HG02840 (cell line): ENCODE results near the gene ZNF281.

Source experiments
- ATAC-seq: cut with Tn5 transposase; IDR thresholded peaks from one replicate; pipeline ENCODE4 v1.9.1; 2021; ENCODE audit warnings: mild to moderate bottlenecking, moderate library complexity, moderate number of reproducible peaks; ENCODE audit not compliant: unreplicated experiment, low FRiP score

ZNF281 gene

DNA sequence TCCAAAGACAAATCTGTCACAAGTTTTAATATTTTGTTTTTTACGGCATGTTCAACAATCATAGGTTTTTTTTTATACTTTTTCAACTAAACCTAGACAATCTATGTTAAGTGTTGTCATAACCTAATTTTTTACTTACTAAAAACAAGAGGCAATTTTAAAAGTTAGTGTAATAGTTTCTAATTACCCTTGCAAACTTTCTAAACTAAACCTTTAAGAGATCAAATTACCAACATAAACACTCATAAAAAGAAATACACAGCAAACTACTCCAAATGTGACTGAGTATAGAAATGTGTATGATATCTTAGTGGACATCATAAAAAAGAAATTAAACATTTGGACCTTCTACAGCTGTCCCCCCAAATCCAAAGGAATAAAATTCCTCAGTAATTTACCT lies 10.0 kb downstream of the ZNF281 start:
- ATAC-seq = no peak

DNA sequence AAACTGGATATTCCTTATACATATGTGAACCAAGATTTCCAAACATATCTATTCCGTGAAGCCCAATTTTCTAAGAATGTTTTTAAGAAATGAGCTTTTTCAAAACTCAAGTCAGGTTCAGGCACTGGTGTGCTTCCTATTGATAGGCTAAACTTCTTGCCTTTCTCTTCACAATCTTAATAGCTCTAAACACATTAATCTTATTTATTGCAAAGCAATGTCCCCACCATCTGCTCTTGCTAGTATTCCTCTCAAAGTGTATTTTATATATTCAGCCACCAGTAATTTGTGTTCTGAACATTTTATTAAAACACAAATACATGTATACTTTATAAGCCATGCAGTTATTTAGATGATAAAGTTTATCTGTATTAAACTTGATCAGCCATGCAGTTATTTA lies 11.5 kb downstream of the ZNF281 start:
- ATAC-seq = no peak

DNA sequence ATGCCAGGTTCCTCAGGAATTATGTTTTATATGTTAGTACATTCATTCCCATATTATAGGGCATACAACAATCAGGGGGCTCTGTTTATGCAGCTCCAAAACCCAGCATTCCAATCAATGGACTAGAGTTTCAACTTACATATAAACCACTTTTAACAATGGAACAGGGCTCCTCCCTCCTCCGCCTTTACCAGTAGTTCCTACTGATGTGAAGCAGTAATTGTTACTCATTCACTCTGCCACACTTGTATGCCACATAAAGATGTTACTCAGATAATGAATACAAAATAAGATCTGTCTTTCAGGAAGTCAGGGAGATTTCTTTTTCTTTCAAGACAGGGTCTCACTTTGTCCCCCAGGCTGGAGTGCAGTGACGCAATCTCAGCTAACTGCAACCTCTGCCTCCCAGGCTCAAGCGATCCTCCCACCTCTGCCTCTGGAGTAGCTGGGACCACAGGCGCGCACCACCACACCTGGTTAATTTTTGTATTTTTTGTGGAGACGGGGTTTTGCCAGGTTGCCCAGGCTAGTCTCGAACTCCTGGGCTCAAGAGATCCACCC lies 17.1 kb downstream of the ZNF281 start:
- ATAC-seq = no peak

DNA sequence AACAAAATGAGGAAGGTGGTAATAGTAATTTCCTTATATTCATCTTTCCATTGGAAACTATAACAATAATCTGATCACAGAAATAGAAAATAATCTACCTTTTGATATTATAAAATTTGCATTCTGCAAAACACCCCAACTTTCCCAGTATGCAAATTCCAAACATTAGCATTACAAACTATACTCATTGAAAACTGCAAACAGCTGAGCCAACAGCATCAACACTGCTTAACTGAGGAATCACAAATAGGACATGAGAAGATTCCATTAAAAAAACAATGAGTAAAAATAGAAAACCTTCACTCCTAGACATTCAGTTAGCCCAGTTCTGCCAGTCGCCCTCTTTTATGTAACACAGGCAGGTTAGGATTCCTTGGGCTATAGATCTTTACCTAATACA lies 18.1 kb downstream of the ZNF281 start:
- ATAC-seq = no peak

DNA sequence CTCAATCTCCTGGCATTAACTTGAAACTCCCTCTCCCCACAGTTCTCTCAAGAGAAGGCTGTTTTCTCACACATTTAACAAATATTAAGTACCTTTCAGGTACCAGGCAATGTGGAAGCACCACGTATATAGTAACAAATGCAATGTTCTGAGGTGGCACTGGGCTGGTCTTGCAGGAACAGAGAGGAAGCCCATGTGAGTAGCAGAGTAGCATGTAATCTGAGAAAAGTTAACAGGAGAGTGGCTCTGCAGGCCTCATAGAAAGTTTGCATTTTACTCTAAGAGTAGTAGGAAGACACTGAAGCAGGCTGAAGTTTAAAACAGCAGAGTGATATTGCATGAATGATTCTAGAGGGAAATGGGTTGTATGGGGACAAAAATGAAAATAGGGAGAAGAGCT lies 21.0 kb downstream of the ZNF281 start:
- no peak for ATAC-seq

DNA sequence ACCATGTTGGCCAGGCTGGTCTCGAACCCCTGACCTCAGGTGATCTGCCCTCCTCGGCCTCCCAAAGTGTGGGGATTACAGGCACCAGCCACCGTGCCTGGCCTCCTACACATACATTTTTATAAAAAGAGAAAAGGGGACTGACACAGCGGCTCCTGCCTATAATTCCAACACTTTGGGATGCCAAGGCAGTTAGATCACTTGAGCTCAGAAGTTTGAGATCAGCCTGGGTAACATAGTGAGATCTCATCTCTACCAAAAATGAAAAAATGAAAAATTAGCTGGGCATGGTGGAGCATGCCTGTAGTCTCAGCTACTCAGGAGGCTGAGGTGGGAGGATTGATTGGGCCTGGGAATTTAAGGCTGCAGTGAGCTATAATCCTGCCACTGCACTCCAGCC lies 23.4 kb downstream of the ZNF281 start:
- ATAC-seq = no peak

DNA sequence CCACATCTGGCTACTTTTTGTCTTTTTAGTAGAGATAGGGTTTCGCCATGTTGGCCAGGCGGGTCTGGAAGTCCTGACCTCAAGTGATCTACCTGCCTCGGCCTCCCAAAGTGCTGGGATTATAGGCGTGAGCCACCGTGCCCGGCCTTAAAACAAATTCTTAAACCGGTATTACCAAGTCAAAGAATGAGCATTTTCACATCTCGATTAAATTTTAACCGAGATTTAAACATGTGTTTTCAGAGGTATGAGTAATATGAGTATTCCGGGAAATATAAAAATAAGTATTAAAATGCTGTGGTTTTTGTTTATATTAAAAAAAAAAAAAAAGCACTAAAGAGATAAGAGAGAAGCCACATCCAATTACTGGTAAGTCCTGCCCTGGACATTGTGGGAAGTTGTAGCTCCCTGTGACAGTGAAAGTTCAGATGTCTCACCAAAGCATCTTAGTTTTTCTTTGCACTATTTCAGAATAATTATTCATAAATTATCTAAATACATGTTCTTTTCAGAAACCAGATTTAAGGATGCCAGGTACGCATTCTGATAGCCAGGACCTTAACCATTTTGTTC lies 24.9 kb downstream of the ZNF281 start:
- ATAC-seq = no peak

DNA sequence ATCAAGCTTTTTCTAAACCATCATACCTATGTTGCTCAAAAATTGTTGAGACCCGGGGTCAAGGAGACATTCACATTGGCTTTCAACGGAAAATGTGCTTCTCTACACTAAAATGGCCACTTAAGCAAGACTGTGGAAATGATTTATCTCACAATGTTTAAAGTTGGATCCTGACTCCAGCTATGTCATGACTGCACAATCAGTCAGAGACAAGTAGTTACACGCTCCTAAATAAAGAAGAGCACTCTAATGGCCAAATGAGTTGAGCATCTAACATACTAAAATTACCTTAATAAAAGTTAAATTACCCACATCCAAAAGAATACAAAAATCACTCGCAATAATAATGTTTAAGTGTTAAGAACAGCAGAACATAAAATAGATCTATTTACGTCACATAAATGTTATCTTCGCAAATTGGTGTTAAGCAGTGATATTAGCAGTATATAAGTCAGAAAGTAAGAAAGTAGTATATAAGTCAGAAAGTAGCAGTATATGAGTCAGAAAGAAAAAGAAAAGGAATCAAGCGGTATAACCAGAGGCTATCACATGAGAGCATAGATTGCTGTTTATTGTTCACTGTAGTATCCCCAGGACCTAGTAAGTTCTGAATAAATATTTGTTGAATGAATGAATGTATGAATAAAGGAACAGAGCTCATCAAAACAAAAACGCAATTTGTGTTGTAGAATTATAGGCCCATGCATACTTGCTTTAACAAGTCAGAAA lies 28.4 kb downstream of the ZNF281 start:
- ATAC-seq = no peak

DNA sequence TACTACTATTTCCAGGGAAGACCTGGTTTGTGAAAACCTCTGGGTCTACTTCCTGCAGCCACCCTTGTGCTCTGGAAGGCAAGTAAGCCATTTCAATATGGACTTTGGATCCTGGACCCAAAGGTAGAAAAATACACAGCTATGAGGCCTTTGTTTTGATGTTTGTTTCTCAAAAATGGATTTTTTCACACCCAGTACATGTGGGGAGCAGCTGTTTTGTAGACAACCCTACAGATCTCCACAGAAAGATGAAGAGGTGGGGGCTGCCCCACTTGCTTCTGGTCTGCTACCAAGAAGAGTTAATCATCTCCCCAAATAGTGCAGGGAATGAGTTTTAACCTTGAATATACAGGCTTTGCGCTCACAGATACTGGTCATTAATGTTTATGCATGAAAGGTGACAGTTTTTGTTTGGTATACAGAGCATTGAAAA lies 29.2 kb downstream of the ZNF281 start:
- ATAC-seq = peak; percentile 62

DNA sequence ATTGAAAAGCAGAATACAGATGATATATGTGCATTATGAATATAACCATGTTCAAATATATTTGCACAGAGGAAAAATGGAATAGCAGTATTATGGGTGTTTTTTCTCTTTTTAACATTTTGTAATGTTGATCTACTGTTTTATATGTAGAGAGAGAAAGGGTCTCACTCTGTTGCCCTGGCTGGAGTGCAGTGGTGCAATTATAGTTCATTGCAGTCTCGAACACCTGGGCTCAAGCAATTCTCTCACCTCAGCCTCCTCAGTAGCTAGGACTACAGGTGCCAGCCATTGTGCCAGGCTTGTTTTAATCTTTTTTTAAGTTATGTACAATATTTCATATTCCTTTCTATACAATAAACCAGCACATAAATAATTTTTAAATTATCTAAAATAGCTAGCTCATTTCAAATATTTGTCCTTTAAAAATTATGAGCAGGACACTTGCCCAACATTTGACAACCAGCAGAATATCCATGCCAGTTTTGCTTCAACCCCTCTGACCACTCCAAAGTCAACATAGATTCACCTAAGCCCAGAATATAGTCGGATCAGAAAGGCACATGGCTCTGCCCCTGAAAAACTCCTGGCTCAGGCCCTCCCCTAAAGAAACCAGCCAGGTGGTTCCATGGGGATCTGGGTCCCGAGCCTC lies 29.8 kb downstream of the ZNF281 start:
- no peak for ATAC-seq

DNA sequence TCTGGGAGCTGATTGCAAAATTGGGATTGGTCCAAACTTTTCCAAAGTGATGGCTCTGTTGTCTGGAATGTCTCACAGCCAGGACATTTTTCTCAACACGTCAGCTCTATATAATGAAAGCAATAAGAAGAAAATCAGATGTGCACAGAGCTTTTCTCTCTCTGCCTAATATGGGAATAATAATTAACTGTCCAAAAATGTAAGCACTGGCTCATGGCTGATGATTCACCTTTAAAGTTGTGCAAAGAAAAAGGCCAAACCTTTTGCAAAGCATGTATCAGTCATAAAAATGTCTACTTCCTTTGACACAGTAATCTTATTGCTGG lies 30.4 kb downstream of the ZNF281 start:
- no peak for ATAC-seq

DNA sequence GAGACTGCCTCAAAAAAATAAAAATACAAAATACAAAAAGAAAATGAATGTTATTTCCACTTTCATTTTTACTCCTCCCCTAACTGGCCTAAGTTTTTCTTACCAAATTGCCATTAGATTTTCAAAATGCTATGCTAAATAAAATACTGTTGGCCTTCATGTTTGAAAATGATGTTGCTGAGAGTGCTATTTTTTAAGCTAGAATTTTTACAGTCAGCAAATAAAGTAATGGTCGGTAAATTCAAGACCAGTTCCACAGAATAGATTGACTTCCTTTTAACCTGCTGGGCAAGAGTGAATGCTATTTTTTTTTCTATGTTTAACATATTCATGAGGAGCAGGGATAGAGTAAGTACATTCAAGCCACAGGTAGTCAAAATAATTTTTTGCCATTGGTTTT lies 31.7 kb downstream of the ZNF281 start:
- ATAC-seq = no peak

DNA sequence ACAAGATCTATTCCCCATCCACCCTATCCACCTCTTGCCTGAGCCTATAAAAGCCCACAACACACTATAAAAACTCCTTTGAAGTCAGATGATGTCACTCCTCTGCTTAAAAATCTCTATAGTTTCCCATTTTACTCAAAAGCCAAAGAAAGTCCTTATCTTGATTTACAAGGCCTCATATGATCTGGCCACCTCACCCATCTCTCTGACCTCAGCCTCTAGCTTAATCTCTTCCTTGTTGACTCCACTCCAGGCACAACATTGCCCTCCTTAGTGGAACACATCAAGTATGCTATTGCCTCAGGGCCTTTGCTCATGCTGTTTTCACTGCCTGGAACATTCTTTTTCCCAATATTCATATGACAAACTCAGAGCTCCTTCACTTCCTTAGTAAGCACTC lies 33.3 kb downstream of the ZNF281 start:
- ATAC-seq = no peak

DNA sequence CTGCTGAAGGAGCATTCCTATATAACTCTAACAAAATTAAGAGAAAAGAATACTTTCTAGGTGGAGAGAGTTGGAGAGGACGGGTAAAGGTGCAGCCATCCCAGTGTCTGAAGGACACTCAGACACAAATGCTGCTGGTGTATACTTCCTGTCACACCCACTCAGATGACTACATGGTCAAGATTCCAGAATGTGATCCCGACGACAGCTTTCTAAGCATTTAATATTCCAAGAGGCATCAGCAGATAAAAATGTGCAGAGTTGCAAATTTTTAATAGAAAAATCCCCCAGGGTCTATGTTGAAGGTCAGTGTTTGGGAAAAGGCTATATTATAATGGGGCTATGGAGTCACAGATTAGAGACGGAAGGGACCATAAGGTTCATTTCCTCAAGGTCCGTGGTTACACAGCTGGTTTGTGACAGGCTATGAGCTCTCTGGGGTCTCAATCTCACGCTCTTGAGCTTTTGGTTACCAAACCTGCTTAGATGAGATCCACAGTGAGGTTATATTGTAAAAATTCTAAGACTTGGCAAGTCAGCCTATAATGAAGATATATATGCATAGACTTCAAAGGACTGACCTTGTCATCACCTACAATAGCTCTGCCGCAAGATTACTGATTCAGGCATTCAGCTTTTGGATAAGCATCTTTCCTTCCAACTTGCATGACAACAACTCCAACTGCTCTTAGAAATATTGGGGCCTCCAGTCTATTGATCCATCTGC lies 35.1 kb downstream of the ZNF281 start:
- no peak for ATAC-seq

DNA sequence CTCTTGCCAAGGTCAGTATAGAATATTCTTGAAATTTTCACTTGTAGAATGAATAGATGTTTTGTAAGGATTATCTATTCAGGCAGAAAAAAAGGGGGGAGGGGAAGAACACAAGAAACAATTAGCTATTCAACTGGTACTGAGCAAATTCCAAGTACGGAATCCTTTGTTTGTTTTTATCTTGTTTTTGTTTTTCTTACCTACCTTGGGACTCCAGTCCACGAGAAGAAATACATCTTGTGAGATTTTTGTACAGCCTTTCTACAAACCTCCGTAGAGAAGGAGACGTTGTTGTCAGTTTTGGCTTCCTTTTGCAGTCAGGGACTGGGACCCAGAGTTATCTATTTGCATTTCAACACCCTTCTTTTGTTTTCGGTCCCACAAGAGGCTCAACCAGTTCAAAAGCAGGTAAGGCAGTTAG lies 36.0 kb downstream of the ZNF281 start:
- ATAC-seq = no peak

DNA sequence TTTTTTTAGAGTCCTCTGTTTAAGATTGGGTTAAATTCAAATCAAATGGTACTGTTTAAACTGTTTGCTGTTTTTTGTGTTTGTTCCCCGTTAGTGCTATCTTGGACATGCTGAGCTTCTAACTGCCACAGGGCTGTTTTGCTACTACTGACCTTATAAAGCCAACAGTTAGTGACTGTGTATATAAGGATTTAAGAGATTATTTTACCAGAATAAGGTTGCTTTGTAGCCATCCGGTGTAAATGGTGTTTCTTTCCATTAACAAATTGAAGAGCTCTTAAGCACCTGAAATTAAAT lies 37.0 kb downstream of the ZNF281 start:
- ATAC-seq = no peak

DNA sequence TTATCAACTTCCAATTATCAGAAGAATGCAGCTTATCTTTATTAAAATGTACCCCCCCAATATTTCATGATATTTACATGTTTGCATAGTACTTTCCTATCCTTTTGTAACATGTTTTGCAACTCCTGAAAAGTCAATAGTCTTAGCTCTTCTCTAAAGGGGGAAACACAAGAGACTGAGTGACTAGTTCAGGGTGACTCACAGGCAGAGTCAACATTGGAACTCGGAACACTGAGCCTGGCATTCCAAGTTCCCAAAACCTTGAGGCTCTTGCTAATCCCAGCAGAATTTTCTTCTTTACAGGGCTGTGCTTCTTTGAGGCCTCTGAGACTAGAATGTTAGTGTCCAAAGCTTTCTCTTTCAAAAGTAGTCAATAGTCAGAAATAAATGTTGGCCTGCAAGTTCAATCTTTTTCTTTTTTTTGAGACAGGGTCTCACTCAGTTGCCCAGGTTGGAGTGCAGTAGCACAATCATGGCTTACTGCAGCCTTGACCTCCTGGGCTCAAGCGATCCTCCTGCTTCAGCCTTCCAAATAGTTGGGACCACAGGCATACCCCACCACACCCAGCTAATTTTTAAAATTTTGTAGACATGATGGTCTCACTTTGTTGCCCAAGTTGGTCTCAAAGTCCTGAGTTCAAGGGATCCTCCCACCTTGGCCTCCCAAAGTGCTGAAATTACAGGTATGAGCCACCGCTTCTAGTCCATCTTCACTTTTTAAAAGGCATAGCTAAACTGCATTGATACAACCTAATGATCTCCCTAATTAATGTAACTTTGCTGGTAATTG lies 37.5 kb downstream of the ZNF281 start:
- no peak for ATAC-seq

DNA sequence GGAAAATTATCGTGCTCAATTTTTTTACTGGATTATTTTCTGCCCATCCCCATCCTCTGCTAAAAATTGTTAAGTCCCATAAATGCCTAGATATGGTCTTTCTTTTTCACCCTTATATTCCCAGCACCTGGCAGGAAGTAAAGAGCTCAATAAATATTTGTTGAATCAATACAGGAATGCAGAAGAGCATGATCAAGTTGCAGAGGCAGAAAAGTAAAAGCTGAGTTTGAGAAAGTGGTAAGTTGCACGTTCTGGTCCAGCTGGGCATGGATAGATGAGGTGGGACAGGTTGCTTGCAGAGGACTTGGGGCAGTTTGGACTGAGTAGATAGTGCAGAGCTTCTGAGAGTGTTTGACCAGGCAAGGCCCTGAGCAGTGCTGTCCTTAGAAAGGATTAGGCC lies 40.1 kb downstream of the ZNF281 start:
- no peak for ATAC-seq

DNA sequence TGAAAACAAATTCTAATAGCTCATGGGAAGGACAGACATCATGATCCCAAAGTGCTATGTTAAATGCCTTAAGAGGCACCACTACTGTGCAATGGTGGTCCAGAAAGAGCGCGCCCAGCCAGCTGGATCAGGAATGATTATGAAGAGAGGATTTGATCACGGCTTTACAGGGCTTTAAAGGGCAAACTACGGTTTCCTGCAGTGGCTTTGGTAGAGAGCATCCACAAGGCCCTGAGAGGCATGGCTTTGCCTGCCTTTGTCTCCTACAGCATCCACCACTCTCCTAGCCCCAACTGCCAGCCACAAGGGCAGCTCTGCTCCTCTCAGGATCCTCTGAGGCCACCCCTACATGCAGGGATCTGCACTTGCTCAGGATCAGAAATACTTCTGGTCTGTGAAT lies 40.7 kb downstream of the ZNF281 start:
- ATAC-seq = no peak

DNA sequence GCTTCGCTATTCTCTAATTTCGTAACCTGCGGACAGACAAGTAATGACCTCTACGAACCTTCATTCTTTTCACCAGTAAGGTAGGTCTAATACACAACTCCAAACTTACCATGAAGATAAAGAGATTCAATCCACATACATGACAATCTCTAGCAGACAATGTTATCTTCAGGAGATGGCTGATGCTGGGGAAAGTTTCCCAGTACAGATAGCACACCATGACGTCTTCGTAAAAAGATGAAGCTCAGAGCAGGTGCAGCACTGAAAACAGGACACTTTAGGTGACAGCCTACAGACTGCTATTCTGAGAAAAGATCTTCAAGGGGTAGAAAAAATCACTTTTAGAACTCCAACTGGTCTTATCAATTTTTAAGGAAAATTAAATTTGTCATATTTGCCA lies 41.3 kb downstream of the ZNF281 start:
- no peak for ATAC-seq
